Activated gamma-delta T cell treated with Interleukin-2 at 50 U/mL for 16 hours (primary cell): ENCODE data around the gene SHH.

Source experiments
- DNase-seq: peaks from one replicate; pipeline ENCODE4 v3.0.0-alpha.2; 2020

Gene SHH

GRCh38 chr7:155762036-155762435 lies 50.2 kb downstream of the SHH start:
- no peak for DNase-seq

DNA sequence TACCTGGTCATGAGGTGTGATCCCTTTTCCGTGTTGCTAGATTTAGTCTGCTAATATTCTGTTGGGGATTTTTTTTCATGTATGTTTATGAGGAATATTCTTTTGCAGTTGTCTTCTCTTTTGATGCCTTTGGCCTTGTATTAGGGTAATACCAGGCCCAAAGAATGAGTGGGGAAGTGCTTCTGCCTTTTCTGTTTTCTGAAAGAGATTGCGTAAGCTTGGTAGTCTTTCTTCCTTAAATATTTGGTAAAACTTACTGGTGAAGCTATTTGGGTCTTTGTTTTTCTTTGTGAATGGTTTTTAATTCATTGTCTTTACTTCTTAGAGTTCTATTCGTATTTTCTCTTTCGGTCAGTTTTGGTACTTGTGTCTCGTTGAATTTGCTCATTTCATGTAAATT lies 51.1 kb downstream of the SHH start:
- DNase-seq: no peak

DNA sequence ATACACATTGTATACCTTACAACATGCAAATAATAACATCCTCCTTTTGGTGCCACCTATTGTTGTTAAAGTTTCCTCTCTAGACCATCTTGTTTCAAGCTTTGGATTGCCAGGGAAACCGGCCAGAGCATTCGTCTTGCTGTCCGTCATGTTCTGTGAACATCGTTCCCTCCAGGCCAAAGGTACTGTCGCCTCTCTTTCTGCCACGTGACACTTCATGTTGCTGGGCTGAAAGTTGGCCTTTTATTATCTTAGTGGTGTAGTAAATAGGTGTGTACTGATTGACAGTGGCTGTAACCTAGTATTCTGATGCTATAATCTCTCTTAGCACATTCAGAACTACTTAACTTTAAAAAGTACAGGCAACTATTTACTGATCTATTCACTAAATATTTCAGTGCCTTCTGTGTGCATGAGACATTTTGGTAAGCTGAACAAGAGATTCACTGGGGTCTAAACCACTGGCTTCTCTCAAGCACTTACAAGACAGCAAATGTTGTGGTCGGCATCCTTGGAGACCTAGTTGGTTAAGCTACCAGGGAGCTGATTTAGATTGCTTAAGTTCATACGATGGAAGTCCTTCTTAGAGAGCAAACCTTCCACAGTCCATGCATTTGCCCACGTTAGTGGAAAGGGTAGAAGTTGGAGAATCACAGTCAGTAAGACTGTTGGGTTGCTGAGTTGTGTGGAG lies 52.4 kb downstream of the SHH start:
- DNase-seq: no peak

GRCh38 chr7:155758348-155758747 lies 53.9 kb downstream of the SHH start:
- no peak for DNase-seq

GRCh38 chr7:155756322-155756721 lies 55.9 kb downstream of the SHH start:
- no peak for DNase-seq

GRCh38 chr7:155755026-155755425 lies 57.2 kb downstream of the SHH start:
- no peak for DNase-seq

DNA sequence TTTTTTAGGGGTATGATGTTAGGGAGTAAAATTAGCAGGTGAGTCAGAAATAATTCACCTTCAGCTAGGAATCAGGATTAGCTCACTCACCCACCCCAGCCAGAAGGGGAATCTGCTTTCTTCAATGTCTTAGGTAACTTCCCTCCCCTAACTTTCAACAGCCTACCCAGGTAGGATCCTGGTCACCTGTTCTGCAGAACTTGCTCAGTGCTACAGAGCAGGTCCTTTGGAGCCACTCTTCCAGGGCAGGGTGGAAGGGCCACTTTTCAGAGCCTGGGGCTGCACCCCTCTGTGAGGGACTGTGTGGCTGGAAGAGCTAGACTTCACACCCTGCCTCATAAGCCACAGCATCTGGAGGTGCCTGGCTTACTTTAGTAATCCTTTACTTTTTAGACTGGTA lies 58.1 kb downstream of the SHH start:
- DNase-seq: no peak

DNA sequence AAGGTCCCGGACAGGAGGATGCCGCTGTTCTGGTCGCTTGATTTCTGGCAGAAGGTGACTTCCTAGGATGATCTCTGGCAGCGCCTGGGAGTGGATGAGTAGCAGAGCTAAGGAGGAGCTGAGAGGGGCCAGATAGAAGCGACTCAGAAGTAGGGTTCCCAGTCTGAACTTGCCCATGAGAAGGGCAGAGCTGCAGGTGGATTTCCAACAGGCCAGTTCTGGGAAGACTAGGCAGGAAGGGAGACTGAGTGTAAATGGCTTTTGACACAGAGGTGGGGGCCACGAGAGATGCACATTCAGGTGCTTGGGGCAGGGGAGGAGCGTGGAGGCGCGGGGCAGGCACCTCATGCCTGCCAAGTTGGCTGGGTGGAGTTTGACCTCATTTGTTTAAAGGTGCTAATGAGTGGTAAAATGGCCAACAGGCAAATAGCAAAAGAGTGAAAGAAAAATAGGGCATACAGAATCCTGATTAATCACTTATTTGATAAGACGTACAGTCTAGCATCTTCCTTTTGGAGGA lies 58.8 kb downstream of the SHH start:
- DNase-seq: no peak

GRCh38 chr7:155752756-155753445 lies 59.4 kb downstream of the SHH start:
- DNase-seq: no peak

- DNase-seq: no peak
Measured at GRCh38 chr7:155751409-155751808, 60.9 kb downstream of the SHH start.

DNA sequence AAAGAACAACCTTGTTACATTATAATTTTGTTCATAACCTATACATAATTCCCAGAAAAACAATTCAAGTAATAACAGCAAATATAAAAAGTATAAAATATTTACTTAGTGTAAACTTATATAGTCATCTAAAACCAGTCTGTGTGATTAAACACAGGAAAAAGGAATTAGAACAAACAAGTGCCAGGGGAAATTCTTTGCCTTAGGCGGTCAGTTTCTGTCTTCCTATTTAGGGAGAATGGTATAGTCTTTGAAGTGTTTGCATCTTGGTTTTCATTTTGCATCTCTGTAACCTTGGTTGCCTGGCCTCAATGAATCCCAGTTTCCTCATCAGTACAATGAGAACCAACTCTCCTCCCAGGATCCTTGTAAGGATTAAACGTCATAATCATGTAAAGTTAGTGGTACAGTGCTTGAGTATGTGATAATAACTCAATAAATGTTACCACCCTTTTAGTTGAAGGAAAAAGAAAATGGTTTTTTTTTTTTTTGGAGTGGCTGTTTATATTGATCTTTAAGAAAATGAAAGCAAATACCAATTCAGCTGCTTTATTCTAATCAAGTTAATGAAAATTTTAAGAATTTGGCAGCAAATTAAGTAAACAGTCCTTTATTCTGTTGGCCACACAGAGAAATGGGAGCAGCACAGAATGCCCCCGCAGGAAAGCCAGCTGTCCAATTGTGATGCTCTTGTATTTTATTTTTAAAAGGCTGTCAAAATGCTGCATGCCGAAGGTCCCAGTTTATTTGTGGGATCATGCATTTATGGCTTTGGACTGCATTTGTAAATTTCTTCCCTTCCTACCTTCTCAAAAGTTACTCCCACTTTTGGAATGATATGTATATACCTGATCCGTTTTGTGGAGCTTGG lies 61.8 kb downstream of the SHH start:
- DNase-seq: no peak
